Heart right ventricle (tissue), 16 donors: ENCODE data around the gene ZMAT3. TPM values are rescaled to one million over a fixed set of nuclear protein-coding genes. Genes with fewer than 3 reads are reported as not detected.

Source experiments
- ATAC-seq, 8 donors: fragments of 200-7000 bp; cut with Tn5 transposase; one replicate each; pipeline ENCODE4 v1.9.1; 2020; ENCODE audit warnings: mild to moderate bottlenecking in 8 of 8, moderate library complexity in 8 of 8, moderate number of reproducible peaks in 1 of 8
- DNase-seq, 2 donors: peaks; one replicate each; pipeline ENCODE4 v3.0.0-alpha.2; 2020
- H3K27ac ChIP-seq, 10 donors: fragments of 200-600 bp; sonication (generic) in 2 of 10; one replicate each; pipeline versions ENCODE4 v1.5.0 to v1.8.0; 2020 to 2022; ENCODE audit warnings: mild to moderate bottlenecking in 3 of 10
- H3K27me3 ChIP-seq, 7 donors: fragments of 200-600 bp; one replicate each; pipeline ENCODE4 v1.8.0; 2021 to 2022; ENCODE audit warnings: mild to moderate bottlenecking in 2 of 7
- H3K36me3 ChIP-seq, 9 donors: fragments of 200-600 bp; sonication (generic) in 1 of 9; one replicate each; pipeline versions ENCODE4 v1.5.0 to v1.8.0; 2020 to 2022; ENCODE audit warnings: mild to moderate bottlenecking in 2 of 9
- H3K4me1 ChIP-seq, 9 donors: fragments of 200-600 bp; sonication (generic) in 1 of 9; one replicate each; pipeline versions ENCODE4 v1.5.0 to v1.8.0; 2020 to 2022; ENCODE audit warnings: mild to moderate bottlenecking in 4 of 9
- H3K4me3 ChIP-seq, 10 donors: fragments of 200-600 bp; sonication (generic) in 2 of 10; one replicate each; pipeline versions ENCODE4 v1.5.0 to v1.8.0; 2020 to 2022; ENCODE audit warnings: mild to moderate bottlenecking in 7 of 10, moderate library complexity in 2 of 10
- H3K9me3 ChIP-seq, 11 donors: fragments of 200-600 bp in 10 of 11; sonication (generic) in 2 of 11; one replicate each; pipeline versions ENCODE4 v1.5.0 to v1.8.0; 2013 to 2022; ENCODE audit warnings: mild to moderate bottlenecking in 2 of 11, control low read depth in 1 of 11, moderate library complexity in 1 of 11
- WGBS, 2 donors: extraction: QIAGEN DNeasy Blood & Tissue Kit; methylation state at CpG; one replicate each; pipeline ENCODE4 v1.1.7; 2013; ENCODE audit warnings: inconsistent platforms in 1 of 2; 5-methylcytosine and 5-hydroxymethylcytosine counted together
- intact Hi-C, 10 donors: fragments of 100-400 bp; cut with DNase I; formaldehyde crosslinking; loops; one replicate each; pipeline versions ENCODE4 v1.11.1 to v1.14.2; 2022
- polyA plus RNA-seq, 2 donors: library from polyadenylated mRNA; stranded (reverse); fragments of 200-250 nt; gene quantifications; one replicate each; pipeline ENCODE4 v1.2.3, GENCODE V29; 2013
- total RNA-seq, 10 donors: library from RNA; stranded (reverse); fragmentation: NEBNext Ultra II Directional in 3 of 10; extraction: Animal tissue kit (Norgen Biotek cat#: 25700) in 3 of 10; gene quantifications; one replicate each; pipeline versions ENCODE4 v1.2.1 to v1.2.4, GENCODE V29; 2021 to 2023
- TF ChIP-seq, protein P1 (sequence below), 9 donors: fragments of 200-600 bp; sonication (generic) in 2 of 9; IDR thresholded peaks; one replicate each; pipeline versions ENCODE4 v1.5.0 to v1.8.0; 2021 to 2022; ENCODE audit warnings: antibody characterized with exemption in 9 of 9, mild to moderate bottlenecking in 5 of 9, moderate library complexity in 1 of 9
- donor health status: Arrhythmogenic right ventricular cardiomyopathy.
- donor health status: ischemic (EF 13 %, LVEDD 7.1; RV severe dilation, severe dysfunction).
- donor health status: healthy with polysubstance abuse.
- donor health status: DM: no; HTN: yes; CAD: no.
- donor health status: DM: no; HTN: no; CAD: no.
- donor health status: ischemic (EF 25% LVEDD 6.9; RV normal size, moderate dysfunction).
- donor health status: ischemic (EF 25% LVEDD 5.7; RV mildly dilated, moderate dysfunction).
- donor health status: healthy.
- donor health status: DM: yes; HTN: yes; CAD: no.
- donor health status: Ischemic cardiomyopathy.
- donor health status: ischemic (EF 35%, LVEDD 5.7; RV mildly dilated, moderate dysfunction).
- donor health status: nonischemic (EF 11% LVEDD 7.7; RV severe dilation, severe dysfunction).
- donor health status: DM: yes; HTN: yes; CAD: no.
- donor health status: PGD.
- donor health status: ischemic (EF 29% LVEDD 5.4; RV normal size, mild dysfunction).
- donor health status: nonischemic (EF 23%, LVEDD 6.1; RV moderate dilation, normal function).

Gene ZMAT3
- total and polyA plus RNA-seq, 12 donors = 1.8 to 18.2 (median 12.6) TPM

DNA sequence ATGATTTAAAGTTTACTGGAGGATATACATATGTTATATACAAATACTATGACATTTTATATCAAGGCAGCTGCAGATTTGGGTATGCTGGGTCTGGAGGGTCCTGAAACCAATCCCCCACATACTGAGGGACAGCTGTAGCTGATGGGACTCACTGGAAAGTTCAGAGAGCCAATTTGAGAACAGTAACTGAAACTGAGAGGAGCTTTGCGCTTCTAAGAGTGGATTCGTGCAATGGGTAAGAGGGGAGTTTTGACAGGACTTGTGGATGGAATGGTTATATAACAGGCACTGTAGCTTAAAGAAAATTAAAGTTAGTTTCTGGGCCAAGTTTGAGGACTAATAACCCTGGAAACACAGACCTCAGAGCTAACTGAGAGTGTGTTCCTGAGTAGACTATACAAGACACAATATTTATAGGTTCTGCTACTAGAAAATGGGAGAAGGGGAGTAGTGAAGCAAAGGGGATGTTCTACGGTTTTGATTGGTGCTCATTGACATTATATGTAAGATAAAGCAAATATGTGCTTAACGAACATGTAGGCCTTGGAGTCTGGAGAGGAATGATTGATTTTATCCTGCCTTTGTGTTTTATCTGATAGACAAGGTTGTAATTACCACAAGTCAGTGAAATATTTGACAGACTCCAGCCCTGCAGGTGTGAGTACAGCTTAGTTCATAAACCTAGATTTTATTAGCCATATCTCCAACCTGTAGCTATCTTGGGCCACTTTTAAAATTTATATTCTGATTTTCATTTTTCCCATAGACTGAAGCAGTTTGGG, 4.8 kb upstream of the ZMAT3 start:
- Histone ChIP-seq H3K27me3 (no peaks in the 10 kb centered on the region), H3K9me3 (no peaks in the 10 kb centered on the region), H3K4me3 (no peak overlapping the region), H3K4me1 (peaks cover 0 to 6% (median 0%) of the 10 kb centered on the region in 9 donors), H3K36me3 (no peaks in the 10 kb centered on the region), H3K27ac (no peak overlapping the region)
- intact Hi-C loops = loop anchor here in 1 of 10 donors (10.0 kb wide), 1 partner anchor 52 kb away; no protein-coding TSS in a partner anchor
- TF ChIP-seq, protein P1, sequence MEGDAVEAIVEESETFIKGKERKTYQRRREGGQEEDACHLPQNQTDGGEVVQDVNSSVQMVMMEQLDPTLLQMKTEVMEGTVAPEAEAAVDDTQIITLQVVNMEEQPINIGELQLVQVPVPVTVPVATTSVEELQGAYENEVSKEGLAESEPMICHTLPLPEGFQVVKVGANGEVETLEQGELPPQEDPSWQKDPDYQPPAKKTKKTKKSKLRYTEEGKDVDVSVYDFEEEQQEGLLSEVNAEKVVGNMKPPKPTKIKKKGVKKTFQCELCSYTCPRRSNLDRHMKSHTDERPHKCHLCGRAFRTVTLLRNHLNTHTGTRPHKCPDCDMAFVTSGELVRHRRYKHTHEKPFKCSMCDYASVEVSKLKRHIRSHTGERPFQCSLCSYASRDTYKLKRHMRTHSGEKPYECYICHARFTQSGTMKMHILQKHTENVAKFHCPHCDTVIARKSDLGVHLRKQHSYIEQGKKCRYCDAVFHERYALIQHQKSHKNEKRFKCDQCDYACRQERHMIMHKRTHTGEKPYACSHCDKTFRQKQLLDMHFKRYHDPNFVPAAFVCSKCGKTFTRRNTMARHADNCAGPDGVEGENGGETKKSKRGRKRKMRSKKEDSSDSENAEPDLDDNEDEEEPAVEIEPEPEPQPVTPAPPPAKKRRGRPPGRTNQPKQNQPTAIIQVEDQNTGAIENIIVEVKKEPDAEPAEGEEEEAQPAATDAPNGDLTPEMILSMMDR (IDR thresholded peaks at IDR 0.05) = no peak
- DNase-seq (no peak), ATAC-seq (no peak)
- WGBS, 2 donors = 75 to 83% methylated on average over 4 of the region's 4 CpGs

GRCh38 chr3:179074656-179075055, 3.0 kb upstream of the ZMAT3 start:
- no peak for ATAC-seq
- H3K36me3 ChIP-seq = no peaks in the 10 kb centered on the region
- TF ChIP-seq, protein P1 (IDR thresholded peaks at IDR 0.05) = no peak
- no peak overlapping the region for H3K4me3 ChIP-seq
- H3K9me3 ChIP-seq = no peaks in the 10 kb centered on the region
- WGBS, 2 donors = 82 to 84% methylated on average over 3 of the region's 3 CpGs
- peaks cover 0 to 20% (median 12%) of the 10 kb centered on the region in 9 donors for H3K4me1 ChIP-seq
- H3K27ac ChIP-seq = no peak overlapping the region
- H3K27me3 ChIP-seq = no peaks in the 10 kb centered on the region
- DNase-seq = no peak
- intact Hi-C loops = loop anchor here in 4 of 10 donors (5.0 to 10.0 kb wide), 4 partner anchors 50 to 248 kb away; partner anchors contain the start of genes PIK3CA (in 1 of the 4) and ZNF639 (in 1 of the 4)

DNA sequence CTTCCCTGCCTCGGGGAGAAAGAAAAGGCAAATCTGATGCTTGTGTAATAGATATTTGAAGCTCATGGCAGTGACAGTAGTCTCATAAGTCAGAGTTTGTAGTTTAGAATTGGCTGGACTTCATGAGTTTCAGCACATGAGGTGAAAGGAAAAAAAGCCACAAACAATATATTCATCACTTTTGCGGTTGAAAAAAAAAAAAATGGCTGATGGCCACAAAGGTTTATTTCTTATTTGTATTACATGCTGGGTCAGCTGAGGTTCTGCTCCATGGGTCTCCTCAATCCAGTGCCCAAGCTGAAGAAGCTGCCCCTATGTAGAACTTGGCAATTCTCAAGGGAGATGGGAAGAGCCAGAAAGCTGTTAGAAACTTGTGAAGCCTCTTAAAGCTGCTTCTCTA, 2.2 kb upstream of the ZMAT3 start:
- Histone ChIP-seq H3K9me3 (no peaks in the 10 kb centered on the region), H3K36me3 (no peaks in the 10 kb centered on the region), H3K4me1 (peaks cover 0 to 24% (median 15%) of the 10 kb centered on the region in 9 donors), H3K27me3 (no peaks in the 10 kb centered on the region), H3K4me3 (no peak overlapping the region), H3K27ac (no peak overlapping the region)
- intact Hi-C loops = loop anchor here in 4 of 10 donors (5.0 to 10.0 kb wide), 4 partner anchors 49 to 248 kb away; partner anchors contain the start of genes PIK3CA (in 1 of the 4) and ZNF639 (in 1 of the 4)
- ATAC-seq = no peak
- TF ChIP-seq, protein P1 (IDR thresholded peaks at IDR 0.05) = no peak
- WGBS, 2 donors = 87 to 94% methylated on average over 2 of the region's 2 CpGs
- no peak for DNase-seq

DNA sequence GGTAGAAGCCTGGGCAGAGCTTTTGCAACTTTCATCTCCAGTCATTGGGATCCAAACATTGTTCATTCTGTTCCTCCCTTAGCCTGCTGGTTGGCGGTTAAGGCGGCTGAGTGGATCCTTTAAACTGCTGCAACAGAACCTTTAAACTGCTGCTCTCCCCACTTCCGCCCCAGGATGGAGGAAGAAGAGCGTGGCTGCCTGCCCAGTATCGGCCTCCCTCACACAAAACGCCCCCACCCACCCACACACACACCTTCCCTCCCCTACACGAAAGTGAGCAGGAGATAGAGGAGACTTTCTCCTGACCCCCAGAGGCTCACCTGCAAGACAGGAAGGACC, 460 bp upstream of the ZMAT3 start:
- H3K4me3 ChIP-seq = peak overlapping the region; percentile 64 to 92 (median 77)
- DNase-seq = peak; percentile 25 to 47
- H3K9me3 ChIP-seq = no peaks in the 10 kb centered on the region
- peak overlapping the region; percentile 53 to 97 (median 90) for H3K27ac ChIP-seq
- TF ChIP-seq, protein P1 (IDR thresholded peaks at IDR 0.05) = no peak
- 1 to 9% methylated on average over 7 of the region's 7 CpGs for WGBS, 2 donors
- intact Hi-C loops = loop anchor here in 4 of 10 donors (5.0 to 10.0 kb wide), 4 partner anchors 47 to 250 kb away; partner anchors contain the start of genes PIK3CA (in 1 of the 4) and ZNF639 (in 1 of the 4)
- no peaks in the 10 kb centered on the region for H3K27me3 ChIP-seq
- H3K4me1 ChIP-seq = peaks cover 0 to 41% (median 23%) of the 10 kb centered on the region in 9 donors
- H3K36me3 ChIP-seq = peaks cover 0 to 7% (median 4%) of the 10 kb centered on the region in 9 donors
- ATAC-seq = peak; percentile 44 to 63 (median 54)
